GM10847 (cell line): ENCODE results near the gene JPH2.

Source experiments
- POLR2A ChIP-seq: IDR thresholded peaks from 2 replicates; pipeline ENCODE4 v1.6.1; 2011; ENCODE audit not compliant: insufficient read length; ENCODE audit errors: extremely low read depth

JPH2 gene

GRCh38 chr20:44112889-44113617, 73.9 kb downstream of the JPH2 start:
- no peak for TF ChIP-seq POLR2A

GRCh38 chr20:44112456-44112855, 74.5 kb downstream of the JPH2 start:
- no peak for TF ChIP-seq POLR2A

DNA sequence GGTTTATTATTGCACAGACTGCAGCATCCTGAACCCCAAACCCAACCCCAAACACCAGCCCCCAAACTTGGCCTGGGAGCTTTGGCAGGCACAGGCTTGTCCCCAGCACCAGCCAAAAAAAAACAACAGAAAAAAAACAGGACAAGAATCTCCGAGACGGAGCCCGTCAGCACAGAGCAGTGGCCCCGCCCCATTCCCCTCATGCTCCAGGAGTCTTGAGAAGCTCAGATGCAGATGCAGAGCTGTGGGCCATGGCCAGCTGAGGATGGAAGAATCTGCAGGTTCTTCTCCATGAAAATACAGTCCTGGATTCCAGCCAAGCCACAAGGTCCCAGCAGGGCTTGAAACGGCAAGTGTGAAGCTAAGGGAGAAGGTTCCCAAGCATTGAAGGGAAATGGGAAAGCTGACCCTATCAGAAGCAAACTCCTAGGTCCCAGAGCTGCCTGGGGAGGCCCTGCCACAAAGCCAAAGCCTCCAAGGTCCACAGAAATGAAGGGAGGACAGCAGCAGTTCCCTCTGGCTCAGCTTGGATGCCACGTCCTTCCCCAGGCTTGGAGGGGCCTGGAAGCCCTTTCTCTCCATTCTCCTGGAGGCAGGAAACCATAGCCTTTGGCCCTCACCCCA, 75.2 kb downstream of the JPH2 start:
- no peak for TF ChIP-seq POLR2A

DNA sequence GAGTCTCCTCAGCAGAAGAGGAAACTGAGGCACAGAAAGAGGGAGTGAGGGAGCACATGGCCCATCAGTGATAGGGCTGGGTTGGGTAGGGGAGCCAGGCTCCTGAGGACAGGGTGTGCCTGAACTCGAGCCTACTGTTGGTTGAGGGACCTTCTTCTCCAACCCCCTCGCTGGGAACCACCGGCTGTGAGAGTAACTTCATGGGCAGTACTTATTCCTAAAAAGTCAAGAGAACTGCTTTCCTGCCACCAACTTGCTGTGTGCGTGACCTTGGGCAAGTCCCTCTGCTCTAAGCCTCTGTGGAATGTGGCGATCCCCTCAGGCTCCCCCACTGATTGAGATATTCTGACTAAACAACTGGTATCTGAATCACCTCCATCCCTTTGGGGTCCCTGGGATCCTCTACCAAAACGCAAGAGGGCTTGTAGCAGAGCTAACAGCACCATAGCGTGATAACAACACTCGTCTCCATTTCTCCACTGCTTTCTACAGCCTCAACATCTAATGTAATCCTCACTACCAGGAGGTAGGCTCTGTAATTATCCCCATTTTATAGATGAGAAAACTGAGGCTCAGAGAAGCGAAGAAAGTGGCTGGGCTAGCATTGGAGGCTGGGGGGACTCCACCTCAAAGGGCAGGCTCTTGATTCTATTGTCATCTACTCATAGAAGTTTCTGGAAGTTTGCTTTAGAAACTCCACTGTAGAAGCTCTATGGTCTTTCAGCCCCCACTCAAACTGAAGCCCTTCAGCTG, 76.0 kb downstream of the JPH2 start:
- TF ChIP-seq POLR2A = no peak

GRCh38 chr20:44109951-44110361, 77.0 kb downstream of the JPH2 start:
- no peak for TF ChIP-seq POLR2A

GRCh38 chr20:44106615-44107014, 80.4 kb downstream of the JPH2 start:
- no peak for TF ChIP-seq POLR2A

DNA sequence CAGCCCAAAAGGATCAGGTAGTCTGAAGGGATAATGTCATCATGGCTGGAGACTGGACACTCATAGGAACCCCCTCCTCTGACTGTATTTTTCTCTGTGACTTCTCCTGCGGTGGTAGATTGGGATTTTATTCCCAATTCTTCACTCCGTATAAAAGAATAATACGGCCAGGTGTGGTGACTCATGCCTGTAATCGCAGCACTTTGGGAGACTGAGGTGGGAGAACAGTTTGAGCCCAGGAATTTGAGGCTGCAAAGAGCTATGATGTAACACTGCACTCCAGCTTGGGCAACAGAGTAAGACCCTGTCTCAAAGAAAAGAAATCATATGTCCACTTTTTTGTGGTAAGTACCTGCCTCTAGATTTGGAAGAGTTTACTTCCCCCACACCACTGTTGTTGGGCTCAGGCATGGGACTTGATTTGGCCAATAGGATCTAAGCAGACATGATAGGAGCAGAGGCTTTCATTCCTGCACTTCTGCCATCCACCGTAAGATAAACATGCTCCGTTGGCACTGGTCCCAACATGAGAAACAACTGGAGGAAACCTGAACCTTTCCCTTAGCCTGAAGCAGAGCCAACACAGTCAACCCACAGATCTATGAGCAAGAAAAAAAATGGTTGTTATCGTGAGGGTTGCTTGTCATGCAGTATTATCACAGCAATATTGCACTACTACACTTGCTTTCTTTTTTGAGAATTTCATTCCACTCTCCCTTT, 82.0 kb downstream of the JPH2 start:
- TF ChIP-seq POLR2A = no peak

GRCh38 chr20:44102582-44102981, 84.4 kb downstream of the JPH2 start:
- no peak for TF ChIP-seq POLR2A

DNA sequence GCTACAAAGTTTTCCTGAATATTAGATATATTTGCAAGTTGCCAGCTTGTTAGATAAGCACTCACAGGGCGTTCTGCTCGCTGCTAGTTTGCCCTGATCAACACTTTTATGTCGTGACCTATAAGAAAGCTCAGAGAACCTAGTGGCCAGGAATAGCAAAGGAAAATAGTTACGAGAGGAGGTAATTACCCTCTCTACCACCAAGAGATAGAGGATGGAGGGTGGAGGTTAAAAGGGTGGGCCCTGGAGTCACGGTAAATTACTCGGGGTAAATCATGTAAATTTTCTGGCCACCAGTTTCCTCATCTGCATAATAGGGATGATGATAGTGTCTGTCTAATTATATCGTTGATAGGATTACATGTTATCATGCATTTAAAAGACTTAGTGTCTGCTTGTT, 87.2 kb downstream of the JPH2 start:
- no peak for TF ChIP-seq POLR2A

- TF ChIP-seq POLR2A = no peak
Observed at GRCh38 chr20:44098657-44099056, 88.3 kb downstream of the JPH2 start.

DNA sequence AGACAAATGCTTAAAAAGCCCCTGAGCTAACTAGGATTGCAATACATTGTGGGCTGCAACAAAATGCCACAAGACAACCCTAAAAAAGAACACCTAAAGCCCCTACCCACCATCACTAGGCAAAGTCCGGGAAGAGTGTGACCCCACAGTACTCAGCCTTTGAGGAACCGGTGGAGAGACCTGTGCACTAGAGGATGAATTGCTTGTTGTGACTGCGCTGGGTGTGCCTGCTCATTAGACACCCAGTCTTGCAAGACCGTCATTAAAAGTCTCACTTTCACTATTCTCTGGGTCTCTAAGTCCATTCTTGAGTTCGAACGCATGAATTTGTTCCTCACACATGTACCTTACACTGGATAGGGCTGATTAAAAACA, 88.7 kb downstream of the JPH2 start:
- no peak for TF ChIP-seq POLR2A

- TF ChIP-seq POLR2A = no peak
Observed at GRCh38 chr20:44097521-44098255, 89.3 kb downstream of the JPH2 start.

DNA sequence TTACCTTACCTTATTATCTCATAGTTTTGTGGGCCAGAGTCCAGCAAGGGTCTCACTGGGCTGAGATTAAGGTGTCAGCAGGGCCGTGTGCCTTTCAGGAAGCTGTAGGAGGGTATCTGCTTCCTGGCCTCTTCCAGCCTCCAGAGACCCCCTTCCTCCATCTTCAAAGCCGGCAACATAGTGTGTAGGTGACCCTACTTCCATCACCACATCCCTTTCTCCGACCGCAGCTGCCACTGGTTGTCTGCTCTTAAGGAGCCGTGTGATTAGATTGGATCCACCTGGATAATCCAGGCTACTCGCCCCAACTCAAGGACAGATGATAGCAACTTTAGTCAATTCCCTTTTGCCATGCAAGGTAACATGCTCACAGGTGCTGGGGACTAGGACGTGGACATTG, 91.2 kb downstream of the JPH2 start:
- TF ChIP-seq POLR2A = no peak

- no peak for TF ChIP-seq POLR2A
Observed at GRCh38 chr20:44093249-44093582, 93.8 kb downstream of the JPH2 start.
